Memory B cell (primary cell): ENCODE measurements around the gene PDE8A.
A peak's percentile ranks its signal among the peaks of the same experiment; 100 is the strongest.
"Not testable (repeated sequence)": the region's sequence is repeated elsewhere in the genome, so short reads cannot be mapped to it uniquely, and the experiment has no call there.

Experiments
- ATAC-seq: fragments of 150-1000 bp; cut with Tn5 transposase; 2 replicates; pipeline ENCODE4 v1.10.0; 2021; ENCODE audit warnings: low read depth, mild to moderate bottlenecking, moderate library complexity
- DNase-seq, 2 donors: peaks; one replicate each; pipeline ENCODE4 v3.0.0; 2022; ENCODE audit warnings: low spot score in 2 of 2
- H3K27ac Mint-ChIP-seq: one replicate; pipeline ENCODE4 v1.8.0; 2022; ENCODE audit warnings: mild to moderate bottlenecking, moderate library complexity, mixed read lengths
- H3K27me3 Mint-ChIP-seq: one replicate; pipeline ENCODE4 v1.8.0; 2022; ENCODE audit warnings: mixed read lengths
- H3K36me3 Mint-ChIP-seq: one replicate; pipeline ENCODE4 v1.8.0; 2022; ENCODE audit warnings: mild to moderate bottlenecking, mixed read lengths
- H3K4me1 Mint-ChIP-seq: one replicate; pipeline ENCODE4 v1.8.0; 2022; ENCODE audit warnings: mixed read lengths
- H3K4me3 Mint-ChIP-seq: one replicate; pipeline ENCODE4 v1.8.0; 2022; ENCODE audit warnings: mild to moderate bottlenecking, moderate library complexity, mixed read lengths
- H3K9me3 Mint-ChIP-seq: one replicate; pipeline ENCODE4 v1.8.0; 2022; ENCODE audit warnings: mixed read lengths

PDE8A gene

DNA sequence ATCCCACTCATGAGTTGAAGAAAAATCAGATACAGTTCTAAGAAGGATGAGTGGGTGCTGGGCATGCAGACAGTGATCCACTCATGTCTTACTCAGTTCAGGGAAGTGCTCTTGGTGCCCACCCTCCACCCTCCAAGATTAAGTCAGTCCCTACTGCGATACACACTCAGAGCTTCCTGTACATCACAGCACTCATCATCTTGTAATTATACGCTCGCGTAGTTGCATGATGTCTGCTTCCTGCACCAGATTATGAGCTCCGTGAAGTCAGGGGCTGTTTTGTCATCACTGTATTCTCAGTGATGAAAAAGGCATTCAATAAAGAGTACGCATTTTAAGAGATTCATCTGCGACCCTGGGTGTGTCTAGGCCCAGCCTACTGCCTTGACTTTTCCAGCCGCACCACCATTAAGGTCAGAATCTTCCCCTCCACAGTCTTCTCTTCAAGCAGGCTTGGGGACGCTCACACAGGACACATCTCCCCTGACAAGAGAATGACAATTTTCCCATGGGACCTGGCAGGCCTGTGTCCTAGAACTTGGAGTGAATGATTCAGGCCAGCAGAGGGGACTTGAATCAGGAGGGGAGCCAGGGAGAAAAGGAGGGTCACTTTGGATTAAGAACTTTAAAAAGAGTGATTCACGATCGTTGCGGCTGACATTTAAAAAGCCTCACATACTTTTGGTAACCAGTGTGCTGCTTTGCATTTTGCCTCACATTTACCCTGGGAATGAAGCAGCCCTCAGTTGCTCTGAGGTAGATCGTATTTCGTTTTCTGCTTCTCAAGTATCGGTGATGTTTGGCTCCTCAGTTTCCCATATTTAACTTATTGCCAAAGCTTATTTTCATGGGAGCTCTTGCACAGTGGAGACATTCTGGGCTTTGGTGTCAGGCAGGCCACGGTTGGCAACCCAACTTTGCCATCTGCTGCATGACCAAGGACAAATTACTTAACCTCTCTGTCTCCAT lies 7.9 kb upstream of the PDE8A start:
- Mint-ChIP-seq H3K36me3 (no peaks in the 10 kb centered on the region), H3K27ac (no peak overlapping the region), H3K4me1 (no peaks in the 10 kb centered on the region), H3K27me3 (peaks cover 1% of the 10 kb centered on the region), H3K4me3 (no peak overlapping the region), H3K9me3 (no peaks in the 10 kb centered on the region)
- no peak for DNase-seq
- no peak for ATAC-seq

DNA sequence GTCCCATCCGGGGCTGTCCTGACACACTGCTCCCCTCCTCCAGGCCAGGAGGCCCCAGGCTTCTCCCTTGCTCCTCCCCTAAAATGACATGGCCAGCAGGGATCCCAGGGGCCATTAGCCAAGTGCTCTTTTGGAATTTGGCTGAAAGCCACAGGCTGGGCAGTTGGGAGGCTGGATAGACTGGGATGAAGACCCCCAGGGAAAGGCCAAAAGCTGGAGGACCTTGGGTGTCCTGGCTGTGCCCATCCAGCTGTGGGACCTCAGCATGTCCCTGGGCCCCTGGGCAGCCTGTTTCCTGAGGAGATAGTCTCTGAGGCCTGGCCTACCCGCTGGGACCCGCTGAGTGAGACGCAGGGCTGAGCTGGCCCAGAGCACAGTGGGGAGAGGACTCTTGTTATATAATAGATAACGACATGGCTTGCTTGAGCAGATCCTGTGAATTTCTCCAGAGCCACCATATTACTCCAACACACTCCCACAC lies 5.7 kb upstream of the PDE8A start:
- Mint-ChIP-seq H3K27me3 (no peaks in the 10 kb centered on the region), H3K27ac (no peak overlapping the region), H3K4me1 (peaks cover 2% of the 10 kb centered on the region), H3K4me3 (no peak overlapping the region), H3K9me3 (no peaks in the 10 kb centered on the region), H3K36me3 (no peaks in the 10 kb centered on the region)
- DNase-seq (no peak), ATAC-seq (no peak)

DNA sequence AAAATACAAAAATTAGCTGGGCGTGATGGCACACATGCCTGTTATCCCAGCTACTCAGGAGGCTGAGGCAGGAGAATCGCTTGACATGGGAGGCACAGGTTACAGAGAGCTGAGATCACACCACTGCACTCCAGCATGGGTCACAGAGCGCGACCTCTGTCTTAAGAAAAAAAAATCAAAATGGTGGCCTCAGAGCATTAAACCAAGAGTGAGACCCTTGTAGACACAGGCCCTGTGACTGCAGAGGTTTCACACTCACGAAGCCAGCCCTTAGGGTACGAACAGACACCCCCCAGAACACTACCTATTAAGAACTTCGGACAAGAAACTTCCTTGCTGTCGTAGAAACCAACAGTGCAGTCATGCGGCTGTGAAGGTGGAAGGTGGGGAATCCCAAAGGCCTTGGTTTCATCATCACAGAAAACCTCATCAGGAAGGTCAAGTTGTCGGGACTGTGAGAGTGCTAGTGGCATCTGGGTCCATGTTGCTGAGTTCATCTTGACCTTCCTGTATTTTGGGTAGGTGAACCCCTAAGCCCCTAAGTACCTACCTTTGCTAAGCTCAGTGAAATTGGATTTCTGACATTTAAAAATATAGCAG lies 4.8 kb upstream of the PDE8A start:
- Mint-ChIP-seq H3K36me3 (no peaks in the 10 kb centered on the region), H3K9me3 (no peaks in the 10 kb centered on the region), H3K27ac (no peak overlapping the region), H3K27me3 (no peaks in the 10 kb centered on the region), H3K4me3 (no peak overlapping the region), H3K4me1 (peaks cover 2% of the 10 kb centered on the region)
- ATAC-seq (no peak), DNase-seq (no peak)

DNA sequence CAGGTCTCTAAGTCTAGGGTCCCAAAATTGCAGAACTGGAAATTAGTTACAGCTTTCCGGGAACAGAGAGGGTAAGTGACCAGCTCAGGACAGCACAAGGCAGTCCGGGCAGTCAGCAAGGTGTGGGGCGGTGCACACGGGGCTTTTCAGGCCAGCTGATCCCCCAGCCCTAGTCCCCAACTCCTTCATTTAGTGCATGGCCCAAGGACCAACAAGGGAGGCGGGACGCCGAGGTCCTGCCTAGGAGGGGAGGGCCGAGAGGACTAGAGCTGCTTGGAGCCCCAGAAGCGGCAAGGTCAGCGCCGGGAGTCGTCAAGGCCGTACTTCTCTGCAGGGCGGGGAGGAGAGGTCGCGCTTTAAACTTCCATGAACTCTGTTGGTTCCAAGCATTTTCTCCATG lies 2.0 kb upstream of the PDE8A start:
- no peak for DNase-seq
- Mint-ChIP-seq H3K4me1 (peaks cover 9% of the 10 kb centered on the region), H3K9me3 (no peaks in the 10 kb centered on the region), H3K36me3 (no peaks in the 10 kb centered on the region), H3K27ac (no peak overlapping the region), H3K4me3 (peak overlapping the region; percentile 99), H3K27me3 (no peaks in the 10 kb centered on the region)
- no peak for ATAC-seq

DNA sequence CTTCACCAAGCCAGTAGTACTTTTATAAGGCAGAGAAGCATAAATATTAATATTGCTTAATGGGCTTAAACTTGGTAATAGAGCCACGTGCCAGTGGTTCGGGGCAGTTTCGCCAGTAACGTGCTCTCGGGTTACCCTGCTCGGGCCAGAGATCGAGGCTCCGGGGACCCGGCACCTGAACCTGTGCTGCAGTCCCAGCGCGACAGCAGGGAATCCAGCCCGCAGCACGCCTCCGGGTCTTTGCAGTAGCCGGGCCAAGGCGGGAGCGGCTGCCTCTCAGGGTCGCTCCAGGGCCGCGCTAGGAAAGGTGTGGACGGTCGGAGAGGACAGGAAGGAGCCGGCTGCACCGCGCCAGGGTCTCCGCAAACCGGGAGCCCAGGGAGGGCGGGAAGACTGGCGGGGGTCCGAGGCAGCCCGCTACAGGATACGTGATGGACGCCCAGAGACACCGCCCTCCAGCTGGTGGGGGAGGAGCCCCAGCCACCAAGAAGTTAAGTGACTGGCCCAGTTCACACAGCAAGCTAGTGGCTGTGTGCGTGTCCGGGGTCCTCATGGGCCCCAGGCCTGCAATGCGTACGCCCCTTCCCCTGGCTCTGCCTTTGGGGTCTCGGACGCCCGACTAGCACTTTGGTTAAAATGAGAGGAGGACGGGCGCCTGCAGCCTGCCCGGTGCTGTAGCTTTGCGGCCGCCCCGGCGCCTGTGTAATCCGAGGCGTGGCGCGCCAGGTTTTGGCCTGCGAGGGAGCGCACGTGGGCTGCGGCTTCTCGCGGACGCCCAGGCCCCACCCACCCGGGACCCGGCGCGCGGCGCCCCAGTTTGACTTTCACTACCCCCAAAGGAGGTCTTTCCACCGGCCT lies 1.2 kb upstream of the PDE8A start:
- Mint-ChIP-seq H3K4me3 (peak overlapping the region; percentile 99), H3K27me3 (no peaks in the 10 kb centered on the region), H3K4me1 (peaks cover 11% of the 10 kb centered on the region), H3K27ac (peak overlapping the region; percentile 89), H3K36me3 (no peaks in the 10 kb centered on the region), H3K9me3 (no peaks in the 10 kb centered on the region)
- DNase-seq: peak; percentile 81 to 95
- peak; percentile 67 for ATAC-seq

DNA sequence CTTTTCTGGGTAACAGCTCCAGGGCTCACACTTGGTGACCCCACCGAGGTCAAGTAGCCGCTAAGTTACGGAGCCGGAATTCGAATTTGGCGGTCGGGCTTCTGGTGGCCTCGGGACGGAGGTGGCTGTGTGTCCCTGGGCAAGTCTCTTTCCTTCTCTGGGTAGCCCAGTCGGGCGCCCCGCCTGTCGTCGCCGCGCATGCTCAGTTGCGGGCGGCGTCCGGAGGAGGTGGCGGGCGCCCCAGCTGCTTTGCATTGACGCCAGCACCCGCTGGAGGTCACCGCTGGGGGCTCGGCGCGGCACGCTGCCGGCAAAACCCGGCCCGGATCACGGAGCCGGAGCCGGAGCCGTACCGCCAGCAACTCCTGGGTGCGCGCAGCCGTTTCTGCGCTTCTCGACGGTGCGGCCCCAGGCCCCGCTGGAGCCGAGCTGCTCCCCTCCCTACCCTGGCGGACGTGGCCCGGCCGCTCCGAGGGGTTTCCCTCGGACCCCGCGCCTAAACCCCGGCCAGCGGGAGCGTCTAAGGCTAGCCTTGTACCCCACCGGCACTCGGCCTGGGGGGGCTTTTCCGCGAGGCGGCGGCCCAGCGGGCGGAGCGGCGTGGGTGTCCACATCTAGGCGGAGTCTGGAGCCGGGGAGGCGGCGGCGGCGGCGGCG lies 474 bp upstream of the PDE8A start:
- Mint-ChIP-seq H3K4me3 (peak overlapping the region; percentile 99), H3K27me3 (no peaks in the 10 kb centered on the region), H3K9me3 (no peaks in the 10 kb centered on the region), H3K27ac (peak overlapping the region; percentile 89), H3K36me3 (no peaks in the 10 kb centered on the region), H3K4me1 (peaks cover 14% of the 10 kb centered on the region)
- peak; percentile 94 to 97 for DNase-seq
- ATAC-seq: peak; percentile 73

DNA sequence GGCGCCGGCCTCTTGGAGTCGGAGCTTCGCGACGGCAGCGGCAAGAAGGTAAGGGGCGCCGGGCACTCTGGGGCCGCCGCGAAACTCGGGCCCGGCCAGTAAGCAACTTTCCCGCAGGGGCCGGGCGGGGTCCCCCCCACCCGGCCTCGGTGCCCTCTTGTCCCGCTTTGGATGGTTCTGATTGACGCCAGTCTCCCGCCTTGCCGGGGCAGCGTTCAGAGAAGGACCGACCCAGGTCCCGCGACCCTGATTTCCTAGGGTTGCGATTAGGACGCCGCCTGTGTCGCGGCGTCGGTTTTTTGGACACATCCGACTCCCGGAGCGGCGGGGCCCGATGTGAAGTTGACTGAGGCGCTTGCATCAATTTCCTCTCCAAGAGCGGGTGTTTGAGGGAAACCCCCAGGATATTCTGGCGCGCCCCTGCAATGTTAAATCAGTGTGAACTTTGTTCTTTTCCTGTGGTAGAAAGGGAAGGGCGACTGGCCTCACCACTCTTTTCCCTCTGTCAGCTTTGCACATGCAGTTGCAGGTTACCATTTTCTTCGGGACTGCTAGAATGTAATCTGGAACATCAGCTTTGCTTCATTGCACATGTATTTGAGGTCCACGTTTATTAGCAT lies 755 bp downstream of the PDE8A start:
- H3K27ac Mint-ChIP-seq: peak overlapping the region; percentile 87
- DNase-seq (peak; percentile 33 to 48), ATAC-seq (no peak)
- no peaks in the 10 kb centered on the region for H3K36me3 Mint-ChIP-seq
- no peaks in the 10 kb centered on the region for H3K9me3 Mint-ChIP-seq
- no peaks in the 10 kb centered on the region for H3K27me3 Mint-ChIP-seq
- peaks cover 16% of the 10 kb centered on the region for H3K4me1 Mint-ChIP-seq
- peak overlapping the region; percentile 89 for H3K4me3 Mint-ChIP-seq

DNA sequence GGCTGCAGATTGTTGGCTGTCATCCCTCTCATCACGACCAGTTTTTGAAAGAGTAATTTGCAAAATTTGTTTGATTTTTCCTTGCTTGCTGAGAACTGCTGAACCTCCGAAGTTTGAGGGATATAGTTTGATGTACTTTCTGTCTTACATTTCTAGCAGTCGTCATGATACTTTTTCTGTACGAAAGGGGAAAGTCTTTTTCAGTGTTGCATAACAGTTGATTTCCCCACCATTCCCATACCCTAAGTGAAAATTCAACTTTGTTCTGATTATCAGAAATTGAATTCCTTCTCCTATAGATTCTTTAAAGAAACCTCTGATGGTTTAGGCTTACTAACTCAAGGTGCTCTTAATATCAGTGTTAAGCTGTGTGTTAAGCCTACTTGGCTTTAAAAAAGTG lies 1.6 kb downstream of the PDE8A start:
- Mint-ChIP-seq H3K27ac (no peak overlapping the region), H3K9me3 (no peaks in the 10 kb centered on the region), H3K36me3 (no peaks in the 10 kb centered on the region), H3K4me1 (peaks cover 20% of the 10 kb centered on the region), H3K27me3 (no peaks in the 10 kb centered on the region), H3K4me3 (peak overlapping the region; percentile 89)
- DNase-seq: no peak
- ATAC-seq: no peak

DNA sequence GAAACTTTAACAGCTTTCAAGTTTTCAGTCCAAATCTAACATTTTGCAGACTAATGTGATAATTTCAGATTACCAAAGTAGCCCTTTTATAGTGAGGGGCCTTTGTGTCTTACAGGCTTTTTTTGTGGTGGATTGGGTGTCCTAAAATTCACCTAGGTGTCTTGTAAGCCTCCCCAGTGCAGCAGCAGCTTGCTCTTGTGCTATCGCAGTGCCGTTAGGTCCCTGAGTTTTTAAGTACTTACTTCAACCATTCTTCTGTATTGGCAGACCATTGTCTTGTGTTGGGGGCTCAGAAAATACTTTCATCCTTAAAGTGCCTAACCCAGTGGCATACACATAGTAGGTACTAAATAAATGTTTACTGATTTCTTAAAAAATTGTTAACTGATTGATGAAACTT lies 2.1 kb downstream of the PDE8A start:
- peaks cover 25% of the 10 kb centered on the region for H3K4me1 Mint-ChIP-seq
- no peaks in the 10 kb centered on the region for H3K27me3 Mint-ChIP-seq
- H3K27ac Mint-ChIP-seq: no peak overlapping the region
- H3K36me3 Mint-ChIP-seq: no peaks in the 10 kb centered on the region
- no peak overlapping the region for H3K4me3 Mint-ChIP-seq
- DNase-seq: no peak
- no peaks in the 10 kb centered on the region for H3K9me3 Mint-ChIP-seq
- ATAC-seq: no peak

DNA sequence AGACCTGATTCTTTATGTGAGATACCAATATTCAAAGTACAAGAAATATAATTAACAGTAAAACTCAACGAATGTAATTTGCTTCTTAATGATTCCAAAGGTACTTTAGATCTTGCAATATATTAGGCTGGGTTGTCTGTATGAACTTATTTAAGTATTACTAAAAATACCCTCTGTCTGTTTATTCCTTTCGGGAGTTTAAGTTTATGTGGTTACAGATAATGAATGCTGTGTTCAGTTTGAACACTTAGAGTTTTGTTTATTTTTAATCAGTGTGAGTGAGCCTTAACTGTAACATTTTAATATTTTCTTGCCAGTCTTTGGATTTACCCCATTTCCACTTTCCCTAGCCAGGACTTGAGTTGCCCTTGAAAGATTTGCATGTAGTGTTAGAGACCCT lies 3.5 kb downstream of the PDE8A start:
- ATAC-seq (no peak), DNase-seq (no peak)
- no peak overlapping the region for H3K4me3 Mint-ChIP-seq
- H3K36me3 Mint-ChIP-seq: no peaks in the 10 kb centered on the region
- H3K27ac Mint-ChIP-seq: no peak overlapping the region
- H3K27me3 Mint-ChIP-seq: no peaks in the 10 kb centered on the region
- H3K4me1 Mint-ChIP-seq: peaks cover 28% of the 10 kb centered on the region
- no peaks in the 10 kb centered on the region for H3K9me3 Mint-ChIP-seq

DNA sequence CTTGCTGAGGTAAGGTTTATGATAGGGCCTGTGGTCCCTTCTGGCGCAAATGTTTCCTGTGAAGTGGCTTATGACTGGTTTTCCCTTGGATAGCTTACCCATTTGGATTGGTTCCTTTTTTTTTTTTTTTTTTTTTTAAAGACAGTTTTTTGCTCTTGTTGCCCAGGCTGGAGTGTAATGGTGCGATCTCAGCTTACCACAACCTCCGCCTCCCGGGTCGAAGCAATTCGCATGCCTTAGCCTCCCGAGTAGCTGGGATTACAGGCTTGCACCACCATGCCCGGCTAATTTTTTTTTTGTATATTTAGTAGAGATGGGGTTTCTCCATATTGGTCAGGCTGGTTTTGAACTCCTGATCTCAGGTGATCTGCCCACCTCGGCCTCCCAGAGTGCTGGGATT lies 5.7 kb downstream of the PDE8A start:
- H3K27me3 Mint-ChIP-seq, ATAC-seq, H3K27ac Mint-ChIP-seq, H3K36me3 Mint-ChIP-seq, DNase-seq, H3K9me3 Mint-ChIP-seq, H3K4me3 Mint-ChIP-seq: not testable (repeated sequence)
- peaks cover 39% of the 10 kb centered on the region for H3K4me1 Mint-ChIP-seq

DNA sequence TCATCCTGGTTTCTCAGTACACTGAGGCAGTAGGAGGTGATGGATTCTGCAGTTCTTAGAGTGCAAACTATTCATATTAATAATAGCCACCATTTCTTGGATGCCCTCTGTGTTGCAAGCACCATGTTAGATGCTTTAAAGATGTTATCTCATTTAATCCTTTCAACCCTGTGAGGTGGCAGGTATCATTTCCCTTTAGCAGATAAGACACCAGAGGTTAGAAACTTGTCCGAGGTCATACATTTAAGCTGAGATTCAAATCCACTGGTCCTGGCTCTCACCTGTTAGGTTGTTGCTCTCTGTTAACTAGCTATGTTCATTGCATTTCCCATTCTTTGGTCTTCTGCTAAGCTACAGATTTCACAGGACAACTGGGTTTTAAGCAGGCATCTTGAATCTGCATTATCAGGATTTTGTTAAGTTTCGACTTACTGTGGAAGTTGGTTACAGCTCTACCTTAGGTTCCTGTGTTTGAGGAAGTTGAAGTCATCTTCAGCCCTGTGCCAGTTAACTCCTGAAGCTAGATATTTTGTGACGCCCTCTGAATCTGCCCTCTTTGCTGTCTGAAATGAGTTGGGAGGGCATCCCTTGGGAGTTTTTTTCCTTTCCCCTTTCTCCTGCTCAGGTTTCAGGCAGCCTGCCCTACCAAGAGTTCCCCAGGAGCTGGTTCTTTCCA lies 6.4 kb downstream of the PDE8A start:
- peak overlapping the region; percentile 62 for H3K4me3 Mint-ChIP-seq
- no peak for DNase-seq
- no peaks in the 10 kb centered on the region for H3K27me3 Mint-ChIP-seq
- peaks cover 40% of the 10 kb centered on the region for H3K4me1 Mint-ChIP-seq
- no peaks in the 10 kb centered on the region for H3K36me3 Mint-ChIP-seq
- peak; percentile 72 for ATAC-seq
- H3K9me3 Mint-ChIP-seq: no peaks in the 10 kb centered on the region
- H3K27ac Mint-ChIP-seq: peak overlapping the region; percentile 87
